Mesenchymal stem cell (in vitro differentiated cells and primary cell): ENCODE results near the gene FAM168A.

Experiments used
- DNase-seq: peaks from one replicate; pipeline ENCODE4 v3.0.0-alpha.2; 2013
- H2AFZ ChIP-seq: one replicate; pipeline ENCODE4 v1.6.1; 2013; ENCODE audit warnings: low read depth, mild to moderate bottlenecking, control low read depth, inconsistent platforms, low read length, moderate library complexity
- H2AK5ac ChIP-seq: 2 replicates; pipeline ENCODE4 v1.6.1; 2013; ENCODE audit warnings: low read length, moderate library complexity, mild to moderate bottlenecking, inconsistent platforms; ENCODE audit not compliant: severe bottlenecking
- H2BK120ac ChIP-seq: one replicate; pipeline ENCODE4 v1.6.1; 2013; ENCODE audit warnings: low read depth, mild to moderate bottlenecking, inconsistent platforms, low read length, moderate library complexity
- H2BK12ac ChIP-seq, 2 experiments: one replicate each; pipeline ENCODE4 v1.6.1; 2013; ENCODE audit warnings: inconsistent platforms in 2 of 2, low read length in 2 of 2, mild to moderate bottlenecking in 2 of 2, moderate library complexity in 2 of 2, control low read depth in 1 of 2
- H2BK15ac ChIP-seq: one replicate; pipeline ENCODE4 v1.6.1; 2013; ENCODE audit warnings: mild to moderate bottlenecking, low read depth, inconsistent platforms; ENCODE audit not compliant: poor library complexity, severe bottlenecking
- H2BK5ac ChIP-seq: 2 replicates; pipeline ENCODE4 v1.6.1; 2013; ENCODE audit warnings: low read depth, mild to moderate bottlenecking, low read length, control low read depth, inconsistent platforms; ENCODE audit not compliant: poor library complexity, severe bottlenecking
- H3K14ac ChIP-seq, 2 experiments: one replicate each; pipeline ENCODE4 v1.6.1; 2013; ENCODE audit warnings: inconsistent platforms in 2 of 2, low read length in 2 of 2, control low read depth in 1 of 2, mild to moderate bottlenecking in 1 of 2, moderate library complexity in 1 of 2
- H3K18ac ChIP-seq, 2 experiments: one replicate each; pipeline ENCODE4 v1.6.1; 2013; ENCODE audit warnings: inconsistent platforms in 2 of 2, low read length in 2 of 2, control low read depth in 1 of 2, low read depth in 1 of 2, mild to moderate bottlenecking in 1 of 2
- H3K23ac ChIP-seq, 2 experiments: one replicate each; pipeline ENCODE4 v1.6.1; 2013; ENCODE audit warnings: inconsistent platforms in 2 of 2, low read length in 2 of 2, mild to moderate bottlenecking in 2 of 2, moderate library complexity in 2 of 2, control low read depth in 1 of 2
- H3K27ac ChIP-seq: 2 replicates; pipeline ENCODE4 v1.5.1; 2013; ENCODE audit warnings: mild to moderate bottlenecking, moderate library complexity, low read length, control low read depth, inconsistent platforms; ENCODE audit not compliant: poor library complexity, severe bottlenecking
- H3K27me3 ChIP-seq, 2 experiments: 2 replicates each; pipeline versions ENCODE4 v1.6.1 to v1.7.0; 2013; ENCODE audit warnings: low read length in 2 of 2, mild to moderate bottlenecking in 2 of 2, moderate library complexity in 2 of 2, control low read depth in 1 of 2, inconsistent platforms in 1 of 2; ENCODE audit not compliant: control insufficient read depth in 1 of 2, insufficient read depth in 1 of 2
- H3K36me3 ChIP-seq, 2 experiments: 2 replicates each; pipeline versions ENCODE4 v1.6.1 to v1.7.0; 2013; ENCODE audit warnings: low read length in 2 of 2, control low read depth in 1 of 2, inconsistent platforms in 1 of 2, low read depth in 1 of 2, mild to moderate bottlenecking in 1 of 2; ENCODE audit not compliant: insufficient read depth in 2 of 2, control insufficient read depth in 1 of 2
- H3K4ac ChIP-seq, 2 experiments: one replicate each; pipeline ENCODE4 v1.6.1; 2013; ENCODE audit warnings: inconsistent platforms in 2 of 2, low read length in 2 of 2, mild to moderate bottlenecking in 2 of 2, moderate library complexity in 2 of 2, control low read depth in 1 of 2, low read depth in 1 of 2
- H3K4me1 ChIP-seq: 2 replicates; pipeline ENCODE4 v1.6.1; 2013; ENCODE audit warnings: low read depth, low read length, control low read depth; ENCODE audit not compliant: control insufficient read depth, insufficient read depth
- H3K4me2 ChIP-seq: 2 replicates; pipeline ENCODE4 v1.6.1; 2013; ENCODE audit warnings: low read length, mild to moderate bottlenecking, inconsistent platforms; ENCODE audit not compliant: poor library complexity, severe bottlenecking
- H3K4me3 ChIP-seq, 2 experiments: 2 replicates each; pipeline versions ENCODE4 v1.5.1 to v1.7.0; 2013; ENCODE audit warnings: low read length in 2 of 2, mild to moderate bottlenecking in 2 of 2, control low read depth in 1 of 2, low read depth in 1 of 2; ENCODE audit not compliant: insufficient read depth in 1 of 2
- H3K79me1 ChIP-seq: replicated peaks from 2 replicates; pipeline ENCODE4 v1.6.1; 2013; ENCODE audit warnings: mild to moderate bottlenecking, control low read depth, low read length, inconsistent platforms; ENCODE audit not compliant: poor library complexity, severe bottlenecking
- H3K9ac ChIP-seq: 2 replicates; pipeline ENCODE4 v1.7.0; 2013; ENCODE audit warnings: mild to moderate bottlenecking, low read length, moderate library complexity
- H3K9me3 ChIP-seq: 2 replicates; pipeline ENCODE4 v1.7.0; 2013; ENCODE audit warnings: mild to moderate bottlenecking, low read length; ENCODE audit not compliant: control insufficient read depth
- H4K8ac ChIP-seq: one replicate; pipeline ENCODE4 v1.6.1; 2013; ENCODE audit warnings: inconsistent platforms, mild to moderate bottlenecking, low read length, moderate library complexity
- H4K91ac ChIP-seq: one replicate; pipeline ENCODE4 v1.6.1; 2013; ENCODE audit warnings: mild to moderate bottlenecking, low read length, inconsistent platforms
- WGBS: methylation state at CpG from one replicate; pipeline ENCODE4 v1.1.7; 2013; ENCODE audit warnings: mixed read lengths; 5-methylcytosine and 5-hydroxymethylcytosine counted together

The FAM168A gene

DNA sequence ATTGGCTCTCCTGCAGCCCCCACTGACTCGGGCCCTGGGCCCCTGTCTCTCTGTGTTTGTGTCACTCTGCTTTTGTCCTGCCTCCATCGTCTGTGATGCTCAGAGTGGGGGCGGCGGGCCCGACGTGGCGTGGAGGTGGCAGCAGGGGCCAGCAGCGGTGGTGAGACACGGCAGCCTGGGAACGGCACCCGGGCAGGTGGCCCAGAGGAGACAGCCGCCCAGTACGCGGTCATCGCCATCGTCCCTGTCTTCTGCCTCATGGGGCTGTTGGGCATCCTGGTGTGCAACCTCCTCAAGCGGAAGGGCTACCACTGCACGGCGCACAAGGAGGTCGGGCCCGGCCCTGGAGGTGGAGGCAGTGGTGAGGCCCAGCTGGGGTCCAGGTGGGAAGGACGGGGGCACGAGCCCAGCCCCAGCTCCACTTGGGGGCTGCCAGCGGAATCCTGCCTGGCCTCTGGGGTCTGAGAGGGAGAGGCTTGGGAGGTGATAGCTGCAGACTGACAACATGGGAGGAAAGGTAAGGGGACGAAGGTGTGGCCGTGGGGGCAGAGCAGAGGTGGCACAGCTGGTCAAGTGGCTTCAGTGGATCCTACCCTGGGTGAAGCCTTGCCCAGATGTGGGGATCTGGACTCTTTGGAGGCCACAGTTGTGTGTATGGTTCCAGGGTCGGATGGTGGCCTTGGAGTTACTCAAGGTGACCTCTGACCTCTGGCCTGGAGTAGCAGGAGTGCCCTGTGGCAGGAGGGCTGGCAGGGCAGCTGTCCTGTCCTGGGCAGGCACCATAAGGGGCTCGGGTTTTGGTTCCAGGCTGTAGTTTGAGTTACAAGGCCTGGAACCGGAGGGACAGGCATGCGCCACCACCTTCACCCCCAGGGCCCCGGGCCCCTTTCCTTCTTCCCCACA, 205.6 kb downstream of the FAM168A start:
- Histone ChIP-seq H3K9me3 (no peaks in the 10 kb centered on the region), H3K18ac (no peak overlapping the region), H3K4me1 (peaks cover 38% of the 10 kb centered on the region), H3K4me2 (no peak overlapping the region), H2AK5ac (no peak overlapping the region), H4K8ac (no peak overlapping the region), H3K79me1 (peaks cover 24% of the 10 kb centered on the region), H3K9ac (no peak overlapping the region), H3K14ac (no peak overlapping the region), H3K4me3 (no peak overlapping the region), H2BK12ac (no peak overlapping the region), H3K27me3 (no peaks in the 10 kb centered on the region), H3K4ac (no peak overlapping the region), H3K36me3 (peaks cover 0 to 36% of the 10 kb centered on the region in 2 experiments), H3K27ac (no peak overlapping the region), H2BK15ac (no peak overlapping the region), H3K23ac (no peak overlapping the region), H2BK120ac (no peak overlapping the region), H4K91ac (no peak overlapping the region), H2BK5ac (no peak overlapping the region), H2AFZ (no peak overlapping the region)
- 96% methylated on average over 31 of the region's 31 CpGs for WGBS
- DNase-seq, result no peak

DNA sequence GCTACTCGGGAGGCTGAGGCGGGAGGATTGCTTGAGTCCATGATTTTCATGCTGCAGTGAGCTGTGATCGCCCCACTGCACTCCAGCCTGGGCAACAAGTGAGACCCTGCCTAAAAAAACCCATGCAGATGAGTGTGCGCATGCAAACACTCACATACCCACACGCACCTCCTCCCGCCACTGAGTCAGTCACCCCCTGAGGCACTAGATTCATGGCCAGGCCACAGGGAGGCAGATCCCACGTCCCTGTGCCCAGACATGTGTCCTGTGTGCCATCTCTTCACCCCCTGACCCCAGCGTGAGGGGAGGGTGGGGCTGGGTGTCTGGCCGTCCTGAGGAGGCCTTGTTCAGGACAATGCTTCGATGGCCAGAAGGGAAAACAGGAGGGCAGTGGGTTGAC, 206.2 kb downstream of the FAM168A start:
- Histone ChIP-seq H3K9me3 (no peaks in the 10 kb centered on the region), H3K4ac (no peak overlapping the region), H2AK5ac (no peak overlapping the region), H2BK120ac (no peak overlapping the region), H3K36me3 (peaks cover 0 to 33% of the 10 kb centered on the region in 2 experiments), H3K4me3 (no peak overlapping the region), H2BK15ac (no peak overlapping the region), H3K14ac (no peak overlapping the region), H3K4me2 (no peak overlapping the region), H4K8ac (no peak overlapping the region), H2BK12ac (no peak overlapping the region), H3K23ac (no peak overlapping the region), H2BK5ac (no peak overlapping the region), H3K79me1 (peaks cover 28% of the 10 kb centered on the region), H3K18ac (no peak overlapping the region), H3K27me3 (no peaks in the 10 kb centered on the region), H4K91ac (no peak overlapping the region), H2AFZ (no peak overlapping the region), H3K9ac (no peak overlapping the region), H3K27ac (no peak overlapping the region), H3K4me1 (peaks cover 42% of the 10 kb centered on the region)
- WGBS, result 93% methylated on average over 9 of the region's 10 CpGs
- no peak for DNase-seq

DNA sequence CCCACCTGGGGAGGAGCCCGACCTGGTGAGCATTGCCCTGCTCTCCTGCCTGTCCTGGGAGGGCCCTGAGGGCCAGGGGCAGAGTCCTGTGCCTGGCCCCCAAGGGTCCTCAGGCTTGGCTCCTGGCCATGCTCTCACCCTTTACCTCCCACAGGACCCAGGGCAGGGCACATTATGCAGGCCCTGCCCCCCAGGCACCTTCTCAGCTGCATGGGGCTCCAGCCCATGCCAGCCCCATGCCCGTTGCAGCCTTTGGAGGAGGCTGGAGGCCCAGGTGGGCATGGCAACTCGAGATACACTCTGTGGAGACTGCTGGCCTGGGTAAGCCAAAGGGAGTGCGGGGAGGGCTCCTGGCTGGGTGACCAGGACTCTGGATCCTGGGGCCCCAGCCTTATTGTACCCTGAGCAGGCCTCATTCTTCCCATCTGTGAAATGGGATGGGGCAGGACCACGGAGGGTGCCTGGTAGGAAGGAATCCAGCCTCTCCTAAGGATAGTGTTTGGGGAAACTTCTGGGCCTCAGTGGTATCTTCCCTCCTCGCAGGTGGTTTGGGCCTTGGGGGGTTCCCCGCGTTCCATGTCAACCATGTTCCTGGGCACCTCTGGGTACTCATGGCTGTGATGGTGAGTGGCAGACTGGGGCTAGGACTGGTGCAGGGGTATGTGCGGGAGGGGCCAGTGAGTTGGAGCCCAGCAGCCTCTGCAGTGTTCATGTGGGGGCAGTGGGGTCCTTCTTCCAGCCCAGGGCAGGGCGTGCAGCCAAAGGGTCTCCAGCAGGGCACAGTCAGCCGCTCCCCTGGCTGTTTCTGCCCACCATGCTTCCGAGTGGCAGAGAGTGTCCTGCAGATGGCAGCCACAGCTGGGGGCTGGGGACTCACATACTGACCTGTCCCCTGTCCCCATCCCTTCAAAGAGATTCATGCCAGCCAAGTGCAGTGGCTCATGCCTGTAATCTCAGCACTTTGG, 207.0 kb downstream of the FAM168A start:
- Histone ChIP-seq H3K4me2 (no peak overlapping the region), H2AK5ac (peak overlapping the region; percentile 11), H2BK12ac (no peak overlapping the region), H3K4me1 (peaks cover 49% of the 10 kb centered on the region), H3K9me3 (no peaks in the 10 kb centered on the region), H3K18ac (no peak overlapping the region), H3K14ac (no peak overlapping the region), H3K36me3 (peaks cover 0 to 33% of the 10 kb centered on the region in 2 experiments), H3K27me3 (no peaks in the 10 kb centered on the region), H2BK5ac (no peak overlapping the region), H2BK120ac (no peak overlapping the region), H2AFZ (no peak overlapping the region), H2BK15ac (no peak overlapping the region), H3K9ac (no peak overlapping the region), H3K4me3 (no peak overlapping the region), H4K91ac (no peak overlapping the region), H3K27ac (no peak overlapping the region), H4K8ac (no peak overlapping the region), H3K23ac (no peak overlapping the region), H3K4ac (no peak overlapping the region), H3K79me1 (peaks cover 36% of the 10 kb centered on the region)
- no peak for DNase-seq
- 97% methylated on average over 12 of the region's 12 CpGs for WGBS

DNA sequence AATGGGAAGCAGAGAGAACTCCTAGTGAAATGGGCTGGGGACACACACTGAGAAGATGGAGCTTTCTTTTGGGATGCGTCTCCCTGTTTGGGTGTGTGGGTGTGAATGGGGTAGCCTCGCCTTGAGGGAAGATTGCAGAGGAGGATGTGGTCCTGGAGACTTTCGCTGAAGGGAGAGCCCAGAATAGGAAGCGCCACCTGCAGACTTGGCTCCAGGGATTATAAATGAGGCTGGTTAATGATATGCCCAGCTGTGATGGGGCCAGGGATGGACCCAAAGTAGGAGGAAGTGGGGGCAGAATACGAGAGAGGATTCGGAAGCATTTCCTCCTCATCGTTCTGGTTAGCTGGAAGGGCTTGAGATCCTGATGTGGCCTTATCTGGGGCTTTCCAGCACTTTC, 208.0 kb downstream of the FAM168A start:
- DNase-seq, result no peak
- Histone ChIP-seq H2BK5ac (no peak overlapping the region), H2AFZ (no peak overlapping the region), H3K14ac (no peak overlapping the region), H3K27ac (no peak overlapping the region), H3K27me3 (no peaks in the 10 kb centered on the region), H3K36me3 (peaks cover 0 to 25% of the 10 kb centered on the region in 2 experiments), H3K9me3 (no peaks in the 10 kb centered on the region), H3K4me3 (no peak overlapping the region), H2BK120ac (no peak overlapping the region), H2BK15ac (no peak overlapping the region), H3K18ac (no peak overlapping the region), H2BK12ac (no peak overlapping the region), H3K9ac (no peak overlapping the region), H3K4me2 (no peak overlapping the region), H4K91ac (no peak overlapping the region), H3K79me1 (peaks cover 38% of the 10 kb centered on the region), H2AK5ac (peak overlapping the region; percentile 24), H3K23ac (no peak overlapping the region), H3K4ac (no peak overlapping the region), H4K8ac (no peak overlapping the region), H3K4me1 (peaks cover 56% of the 10 kb centered on the region)
- WGBS, result 95% methylated on average over 7 of the region's 7 CpGs
